Neural progenitor cell (in vitro differentiated cells): ENCODE measurements around the gene CAPN15. TPM values are rescaled to one million over a fixed set of nuclear protein-coding genes. Genes with fewer than 3 reads are reported as not detected.

Experiments used
- DNase-seq: peaks from one replicate; pipeline ENCODE4 v3.0.0-alpha.2; 2016; ENCODE audit warnings: low spot score
- H2AFZ ChIP-seq: fragments of 200-600 bp; sonication (generic); replicated peaks from 2 replicates; pipeline ENCODE4 v1.6.1; 2016; ENCODE audit warnings: antibody characterized with exemption
- H3F3A ChIP-seq: fragments of 200-600 bp; sonication (generic); 2 replicates; pipeline ENCODE4 v1.6.1; 2016; ENCODE audit warnings: antibody characterized with exemption, low read depth
- H3K27ac ChIP-seq: fragments of 200-600 bp; sonication (generic); 2 replicates; pipeline ENCODE4 v1.5.1; 2016; ENCODE audit warnings: mild to moderate bottlenecking
- H3K27me3 ChIP-seq: fragments of 200-600 bp; sonication (generic); 2 replicates; pipeline ENCODE4 v1.6.1; 2016; ENCODE audit warnings: mild to moderate bottlenecking, moderate library complexity
- H3K36me3 ChIP-seq: fragments of 200-600 bp; sonication (generic); 2 replicates; pipeline ENCODE4 v1.5.1; 2016
- H3K4me1 ChIP-seq: fragments of 200-600 bp; sonication (generic); 2 replicates; pipeline ENCODE4 v1.6.1; 2016; ENCODE audit warnings: mixed run types
- H3K4me2 ChIP-seq: fragments of 200-600 bp; sonication (generic); 2 replicates; pipeline ENCODE4 v1.6.1; 2016
- H3K4me3 ChIP-seq: fragments of 200-600 bp; sonication (generic); 2 replicates; pipeline ENCODE4 v1.5.1; 2016
- H3K79me2 ChIP-seq: fragments of 200-600 bp; sonication (generic); 2 replicates; pipeline ENCODE4 v1.6.1; 2016; ENCODE audit warnings: low read depth
- H3K9ac ChIP-seq: fragments of 200-600 bp; sonication (generic); 2 replicates; pipeline ENCODE4 v1.6.1; 2016
- H3K9me3 ChIP-seq: fragments of 200-600 bp; sonication (generic); 2 replicates; pipeline ENCODE4 v1.5.1; 2016; ENCODE audit warnings: low read depth
- H4K20me1 ChIP-seq: fragments of 200-600 bp; sonication (generic); 2 replicates; pipeline ENCODE4 v1.6.1; 2016; ENCODE audit warnings: low read depth
- H3K27ac Mint-ChIP-seq: 3 replicates; pipeline ENCODE4 v1.8.0; 2021; ENCODE audit warnings: mixed read lengths
- H3K27me3 Mint-ChIP-seq: 2 replicates; pipeline ENCODE4 v1.8.0; 2022; ENCODE audit warnings: low read depth, mild to moderate bottlenecking, inconsistent platforms, moderate library complexity, mixed read lengths; ENCODE audit not compliant: insufficient read depth
- H3K36me3 Mint-ChIP-seq: 3 replicates; pipeline ENCODE4 v1.8.0; 2021; ENCODE audit warnings: mixed read lengths
- H3K4me1 Mint-ChIP-seq: 3 replicates; pipeline ENCODE4 v1.8.0; 2021; ENCODE audit warnings: mixed read lengths
- H3K4me3 Mint-ChIP-seq: 3 replicates; pipeline ENCODE4 v1.8.0; 2021; ENCODE audit warnings: mild to moderate bottlenecking, moderate library complexity, mixed read lengths
- H3K9me3 Mint-ChIP-seq: 3 replicates; pipeline ENCODE4 v1.8.0; 2020; ENCODE audit warnings: mixed read lengths
- EZH2 ChIP-seq: fragments of 200-600 bp; sonication (generic); IDR thresholded peaks from 2 replicates; pipeline ENCODE4 v1.6.1; 2017; ENCODE audit warnings: antibody characterized with exemption, mild to moderate bottlenecking, moderate library complexity
- EZH2phosphoT487 ChIP-seq: fragments of 200-600 bp; sonication (generic); IDR thresholded peaks from 2 replicates; pipeline ENCODE4 v1.6.1; 2017; ENCODE audit warnings: antibody characterized with exemption
- total RNA-seq: library from RNA; depleted of rRNA; stranded (reverse); fragments of >200 nt; gene quantifications from 2 replicates; pipeline ENCODE4 v1.2.3, GENCODE V29; 2015; ENCODE audit warnings: low replicate concordance
- TF ChIP-seq, protein P1 (sequence below): fragments of 200-600 bp; sonication (generic); IDR thresholded peaks from 2 replicates; pipeline ENCODE4 v1.5.1; 2017; ENCODE audit warnings: antibody characterized with exemption, mild to moderate bottlenecking

Gene CAPN15
- total RNA-seq, 1 donor from 2014 or later, result 6.8 TPM

DNA sequence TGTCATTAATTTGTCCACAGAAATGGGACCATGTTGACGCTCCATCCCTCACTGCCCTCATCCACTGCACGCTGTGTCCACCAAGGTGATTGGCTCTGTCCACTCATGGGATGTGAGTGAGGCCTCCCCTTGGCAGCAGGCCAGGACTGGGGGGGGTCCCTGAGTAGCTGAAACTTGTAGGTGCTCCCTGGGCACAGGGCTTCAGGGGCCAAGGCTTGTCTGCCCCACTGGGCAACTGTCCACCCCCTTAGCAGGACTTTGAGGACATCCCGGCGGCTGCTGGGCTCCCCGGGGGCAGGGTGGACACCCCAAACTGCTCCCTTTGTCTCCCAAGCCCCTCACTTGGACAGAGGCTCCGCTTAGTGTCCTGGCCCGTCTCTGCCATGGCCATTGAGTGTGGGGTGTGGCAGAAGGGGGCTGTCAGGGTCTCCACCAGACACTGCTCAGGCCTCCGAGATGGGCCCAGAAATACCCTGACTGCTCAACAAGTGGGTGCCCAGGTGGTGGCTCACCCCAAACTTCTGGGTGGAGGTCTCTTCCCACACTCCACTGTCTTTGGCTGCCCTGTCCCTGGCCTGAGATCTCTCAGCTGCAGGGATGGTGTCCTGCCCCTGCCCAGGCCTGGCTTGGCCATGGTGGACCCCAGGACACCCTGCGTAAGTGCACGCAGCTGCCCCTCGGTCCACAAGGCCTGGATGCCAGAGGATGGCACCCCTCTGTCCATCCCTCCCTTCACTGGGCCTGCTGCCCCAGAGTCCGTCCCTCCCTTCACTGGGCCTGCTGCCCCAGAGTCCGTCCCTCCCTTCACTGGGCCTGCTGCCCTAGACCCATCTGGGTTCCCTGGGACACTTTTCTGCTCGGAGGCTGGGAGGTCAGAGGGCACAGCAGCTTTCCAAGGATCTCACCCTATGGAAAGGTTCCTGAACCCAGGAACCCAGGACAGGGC is 59.4 kb downstream of the CAPN15 start:
- H3K27ac Mint-ChIP-seq, result no peak overlapping the region
- peaks cover 15% of the 10 kb centered on the region for H3K27me3 Mint-ChIP-seq
- peaks cover 2% of the 10 kb centered on the region for H3K36me3 Mint-ChIP-seq
- Histone ChIP-seq H3K27ac (no peak overlapping the region), H3K9me3 (no peaks in the 10 kb centered on the region), H3K27me3 (peaks cover 51% of the 10 kb centered on the region), H3K36me3 (no peaks in the 10 kb centered on the region), H3K4me1 (peaks cover 6% of the 10 kb centered on the region), H2AFZ (no peak overlapping the region), H3K9ac (no peak overlapping the region), H4K20me1 (peaks cover 67% of the 10 kb centered on the region), H3K4me2 (no peak overlapping the region), H3K79me2 (peaks cover 26% of the 10 kb centered on the region), H3F3A (peaks cover 30% of the 10 kb centered on the region), H3K4me3 (no peak overlapping the region)
- DNase-seq, result no peak
- peak overlapping the region; percentile 97 for H3K4me3 Mint-ChIP-seq
- H3K4me1 Mint-ChIP-seq, result peaks cover 22% of the 10 kb centered on the region
- TF ChIP-seq EZH2 (no peak), EZH2phosphoT487 (no peak)
- TF ChIP-seq, protein P1, sequence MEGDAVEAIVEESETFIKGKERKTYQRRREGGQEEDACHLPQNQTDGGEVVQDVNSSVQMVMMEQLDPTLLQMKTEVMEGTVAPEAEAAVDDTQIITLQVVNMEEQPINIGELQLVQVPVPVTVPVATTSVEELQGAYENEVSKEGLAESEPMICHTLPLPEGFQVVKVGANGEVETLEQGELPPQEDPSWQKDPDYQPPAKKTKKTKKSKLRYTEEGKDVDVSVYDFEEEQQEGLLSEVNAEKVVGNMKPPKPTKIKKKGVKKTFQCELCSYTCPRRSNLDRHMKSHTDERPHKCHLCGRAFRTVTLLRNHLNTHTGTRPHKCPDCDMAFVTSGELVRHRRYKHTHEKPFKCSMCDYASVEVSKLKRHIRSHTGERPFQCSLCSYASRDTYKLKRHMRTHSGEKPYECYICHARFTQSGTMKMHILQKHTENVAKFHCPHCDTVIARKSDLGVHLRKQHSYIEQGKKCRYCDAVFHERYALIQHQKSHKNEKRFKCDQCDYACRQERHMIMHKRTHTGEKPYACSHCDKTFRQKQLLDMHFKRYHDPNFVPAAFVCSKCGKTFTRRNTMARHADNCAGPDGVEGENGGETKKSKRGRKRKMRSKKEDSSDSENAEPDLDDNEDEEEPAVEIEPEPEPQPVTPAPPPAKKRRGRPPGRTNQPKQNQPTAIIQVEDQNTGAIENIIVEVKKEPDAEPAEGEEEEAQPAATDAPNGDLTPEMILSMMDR, result no peak
- no peaks in the 10 kb centered on the region for H3K9me3 Mint-ChIP-seq

- Histone ChIP-seq H3K4me2 (peak overlapping the region; percentile 94), H2AFZ (peak overlapping the region; percentile 99), H3K27ac (peak overlapping the region; percentile 92), H3K4me3 (peak overlapping the region; percentile 94), H3K9ac (peak overlapping the region; percentile 78), H3K36me3 (no peaks in the 10 kb centered on the region), H3K9me3 (no peaks in the 10 kb centered on the region), H3K27me3 (peaks cover 47% of the 10 kb centered on the region), H3F3A (peaks cover 23% of the 10 kb centered on the region), H4K20me1 (peaks cover 74% of the 10 kb centered on the region), H3K79me2 (peaks cover 32% of the 10 kb centered on the region), H3K4me1 (peaks cover 6% of the 10 kb centered on the region)
- TF ChIP-seq EZH2phosphoT487, result no peak
- TF ChIP-seq, protein P1, result no peak
- no peak for TF ChIP-seq EZH2
- Mint-ChIP-seq H3K27ac (peak overlapping the region; percentile 74), H3K4me3 (peak overlapping the region; percentile 97), H3K4me1 (peaks cover 28% of the 10 kb centered on the region), H3K9me3 (no peaks in the 10 kb centered on the region), H3K36me3 (peaks cover 2% of the 10 kb centered on the region), H3K27me3 (peaks cover 15% of the 10 kb centered on the region)
- peak; percentile 81 for DNase-seq
These were observed 61.1 kb downstream of the CAPN15 start for GRCh38 chr16:588639-588888.

- Mint-ChIP-seq H3K36me3 (peaks cover 3% of the 10 kb centered on the region), H3K9me3 (no peaks in the 10 kb centered on the region), H3K4me1 (peaks cover 30% of the 10 kb centered on the region), H3K27me3 (peaks cover 15% of the 10 kb centered on the region), H3K27ac (peak overlapping the region; percentile 100), H3K4me3 (peak overlapping the region; percentile 100)
- peaks cover 42% of the 10 kb centered on the region for H3K27me3 ChIP-seq
- H3K9ac ChIP-seq, result peak overlapping the region; percentile 78
- no peaks in the 10 kb centered on the region for H3K36me3 ChIP-seq
- H3F3A ChIP-seq, result peaks cover 20% of the 10 kb centered on the region
- H2AFZ ChIP-seq, result peak overlapping the region; percentile 99
- H3K4me2 ChIP-seq, result peak overlapping the region; percentile 94
- peaks cover 32% of the 10 kb centered on the region for H3K79me2 ChIP-seq
- TF ChIP-seq, protein P1, result no peak
- TF ChIP-seq EZH2phosphoT487 (no peak), EZH2 (no peak)
- peak overlapping the region; percentile 94 for H3K4me3 ChIP-seq
- peaks cover 74% of the 10 kb centered on the region for H4K20me1 ChIP-seq
- peaks cover 5% of the 10 kb centered on the region for H3K4me1 ChIP-seq
- DNase-seq, result peak; percentile 96
- H3K27ac ChIP-seq, result peak overlapping the region; percentile 92
- no peaks in the 10 kb centered on the region for H3K9me3 ChIP-seq
These were observed 61.6 kb downstream of the CAPN15 start for GRCh38 chr16:588889-589657.
